GM12878 (cell line): ENCODE results near the gene MCEMP1. TPM values are rescaled to one million over a fixed set of nuclear protein-coding genes. Genes with fewer than 3 reads are reported as not detected.

Experiments used
- ATAC-seq: fragments of 200-7000 bp; cut with Tn5 transposase; 3 replicates; pipeline ENCODE4 v1.9.1; 2020; ENCODE audit warnings: mild to moderate bottlenecking, moderate library complexity
- BruUV-seq: library from RNA; stranded (reverse); fragments of 400-500 nt; replicated peaks from 2 replicates; lab custom pipeline; 2021; lab: Mats Ljungman, UMichigan
- CTCF ChIA-PET: fragments of 300-600 bp; sonication (Branson Sonifier 250); formaldehyde crosslinking; extraction: SDS; loops from one replicate; lab custom pipeline; 2021; ENCODE audit warnings: inconsistent platforms; lab: Yijun Ruan, JAX
- POLR2A ChIA-PET: fragments of 350-600 bp; formaldehyde crosslinking; extraction: SDS; loops from one replicate; lab custom pipeline; 2021; ENCODE audit warnings: inconsistent platforms; lab: Charles Lee
- RAD21 ChIA-PET: fragments of 300-600 bp; sonication (Branson Sonifier 250); formaldehyde crosslinking; loops from one replicate; lab custom pipeline; 2023; ENCODE audit warnings: antibody characterized with exemption; ENCODE audit not compliant: unreplicated experiment; lab: Charles Lee
- SMC1A ChIA-PET: fragments of 300-600 bp; sonication (Branson Sonifier 250); formaldehyde crosslinking; loops from one replicate; lab custom pipeline; 2023; ENCODE audit not compliant: unreplicated experiment, uncharacterized antibody; lab: Charles Lee
- DNase-seq: peaks from one replicate; pipeline ENCODE4 v3.0.0-alpha.2; 2011; ENCODE audit warnings: low read depth, low spot score
- FAIRE-seq: peaks from 3 replicates; lab custom pipeline; 2011; peaks lifted over from hg19 to GRCh38; lab: Jason Lieb, UNC
- H2AFZ ChIP-seq: 2 replicates; pipeline ENCODE4 v1.6.0; 2011; ENCODE audit warnings: low read depth, low read length, control low read depth; ENCODE audit not compliant: control insufficient read depth
- H3K27ac ChIP-seq: 2 replicates; pipeline ENCODE4 v1.5.1; 2011; ENCODE audit warnings: control low read depth; ENCODE audit not compliant: control insufficient read depth, insufficient read depth
- H3K27me3 ChIP-seq, 2 experiments: replicated peaks in 1 of 2; 2 replicates each; pipeline versions ENCODE4 v1.6.0 to v1.6.1; 2011; ENCODE audit warnings: low read length in 1 of 2; ENCODE audit not compliant: control insufficient read depth in 2 of 2, insufficient read depth in 2 of 2
- H3K36me3 ChIP-seq, 2 experiments: 2 replicates each; pipeline ENCODE4 v1.5.1; 2011; ENCODE audit warnings: low read length in 1 of 2; ENCODE audit not compliant: control insufficient read depth in 2 of 2, insufficient read depth in 2 of 2
- H3K4me1 ChIP-seq: 2 replicates; pipeline ENCODE4 v1.6.1; 2011; ENCODE audit warnings: mild to moderate bottlenecking, low read length, moderate library complexity, mixed read lengths; ENCODE audit not compliant: control insufficient read depth, insufficient read depth
- H3K4me2 ChIP-seq: 2 replicates; pipeline ENCODE4 v1.6.0; 2011; ENCODE audit warnings: control low read depth; ENCODE audit not compliant: control insufficient read depth, insufficient read depth
- H3K4me3 ChIP-seq: fragments of 200-600 bp; sonication (generic); 2 replicates; pipeline ENCODE4 v1.5.1; 2016
- H3K79me2 ChIP-seq: 2 replicates; pipeline ENCODE4 v1.6.0; 2011; ENCODE audit warnings: low read length; ENCODE audit not compliant: control insufficient read depth, insufficient read depth
- H3K9ac ChIP-seq: 2 replicates; pipeline ENCODE4 v1.8.0; 2011; ENCODE audit warnings: low read length, control low read depth, mixed read lengths; ENCODE audit not compliant: control insufficient read depth, insufficient read depth
- H3K9me3 ChIP-seq: replicated peaks from 3 replicates; pipeline ENCODE4 v1.5.1; 2011; ENCODE audit warnings: mild to moderate bottlenecking, low read length; ENCODE audit not compliant: control insufficient read depth, insufficient read depth
- H4K20me1 ChIP-seq: 2 replicates; pipeline ENCODE4 v1.6.0; 2011; ENCODE audit not compliant: control insufficient read depth, insufficient read depth
- BACH1 ChIP-seq: fragments of 450-650 bp; IDR thresholded peaks from 2 replicates; pipeline ENCODE4 v1.6.1; 2017; ENCODE audit warnings: mild to moderate bottlenecking, borderline replicate concordance
- BCL11A ChIP-seq: IDR thresholded peaks from 2 replicates; pipeline ENCODE4 v1.6.1; 2011; ENCODE audit warnings: low read depth, low read length
- BRCA1 ChIP-seq: IDR thresholded peaks from 2 replicates; pipeline ENCODE4 v1.6.1; 2011; ENCODE audit warnings: low read depth, low read length, improper control_type of control experiment
- CHD1 ChIP-seq: IDR thresholded peaks from 2 replicates; pipeline ENCODE4 v1.6.1; 2012; ENCODE audit warnings: low read depth, low read length, improper control_type of control experiment
- CHD2 ChIP-seq: IDR thresholded peaks from 2 replicates; pipeline ENCODE4 v1.6.1; 2011; ENCODE audit warnings: low read depth, low read length, improper control_type of control experiment, borderline replicate concordance
- HDAC6 ChIP-seq: fragments of 200-600 bp; sonication (generic); IDR thresholded peaks from one replicate; pipeline ENCODE4 v1.8.0; 2017; ENCODE audit warnings: antibody characterized with exemption; ENCODE audit not compliant: unreplicated experiment
- HSF1 ChIP-seq: fragments of 150-350 bp; IDR thresholded peaks from 2 replicates; pipeline ENCODE4 v1.6.1; 2014; ENCODE audit warnings: mild to moderate bottlenecking, low read depth, low read length
- JUND ChIP-seq: IDR thresholded peaks from 2 replicates; pipeline ENCODE4 v1.6.1; 2012; ENCODE audit warnings: low read depth, mild to moderate bottlenecking, low read length, improper control_type of control experiment, moderate library complexity
- MEF2A ChIP-seq: IDR thresholded peaks from 2 replicates; pipeline ENCODE4 v1.6.1; 2011; ENCODE audit warnings: low read depth, mild to moderate bottlenecking, low read length, moderate library complexity; ENCODE audit not compliant: insufficient read depth
- MXI1 ChIP-seq: fragments of 150-350 bp; IDR thresholded peaks from 2 replicates; pipeline ENCODE4 v1.6.1; 2011; ENCODE audit warnings: low read depth, mild to moderate bottlenecking, inconsistent platforms, low read length, improper control_type of control experiment
- NRF1 ChIP-seq: conservative IDR thresholded peaks from 2 replicates; pipeline ENCODE4 v1.6.1; 2011; ENCODE audit warnings: mild to moderate bottlenecking, low read depth, low read length, improper control_type of control experiment
- PAX5 ChIP-seq: IDR thresholded peaks from 2 replicates; pipeline ENCODE4 v1.6.1; 2011; ENCODE audit warnings: low read depth, low read length, borderline replicate concordance
- POLR2A ChIP-seq: IDR thresholded peaks from 2 replicates; pipeline ENCODE4 v1.6.1; 2011; ENCODE audit warnings: low read depth, mild to moderate bottlenecking, low read length
- POU2F2 ChIP-seq: IDR thresholded peaks from 3 replicates; pipeline ENCODE4 v1.6.1; 2011; ENCODE audit warnings: low read depth, mild to moderate bottlenecking, low read length, borderline replicate concordance
- RAD51 ChIP-seq: fragments of 450-650 bp; IDR thresholded peaks from 2 replicates; pipeline ENCODE4 v1.6.1; 2016; ENCODE audit warnings: moderate library complexity, mild to moderate bottlenecking, inconsistent platforms
- RUNX3 ChIP-seq: IDR thresholded peaks from 2 replicates; pipeline ENCODE4 v1.6.1; 2012; ENCODE audit warnings: low read length, inconsistent platforms
- SMC3 ChIP-seq: IDR thresholded peaks from 2 replicates; pipeline ENCODE4 v1.6.1; 2011; ENCODE audit warnings: low read length, improper control_type of control experiment, borderline replicate concordance
- SP1 ChIP-seq: IDR thresholded peaks from one replicate; pipeline ENCODE4 v1.6.1; 2011; ENCODE audit warnings: low read depth, low read length
- TCF12 ChIP-seq: IDR thresholded peaks from 2 replicates; pipeline ENCODE4 v1.6.1; 2011; ENCODE audit warnings: low read depth, mild to moderate bottlenecking, low read length
- ZNF217 ChIP-seq: fragments of 450-650 bp; IDR thresholded peaks from 2 replicates; pipeline ENCODE4 v1.6.1; 2017; ENCODE audit warnings: antibody characterized with exemption, mild to moderate bottlenecking
- ZNF622 ChIP-seq: fragments of 450-650 bp; IDR thresholded peaks from 2 replicates; pipeline ENCODE4 v1.6.1; 2017; ENCODE audit warnings: mild to moderate bottlenecking, inconsistent platforms
- ZNF687 ChIP-seq: fragments of 450-650 bp; IDR thresholded peaks from 2 replicates; pipeline ENCODE4 v1.6.1; 2017; ENCODE audit warnings: mild to moderate bottlenecking, moderate library complexity
- ZSCAN29 ChIP-seq: fragments of 450-650 bp; IDR thresholded peaks from 2 replicates; pipeline ENCODE4 v1.6.1; 2017; ENCODE audit warnings: mild to moderate bottlenecking, moderate library complexity
- WGBS: methylation state at CpG from one replicate; pipeline ENCODE4 v1.1.6; 2016; ENCODE audit warnings: low lambda C conversion rate; ENCODE audit not compliant: insufficient replicate concordance, insufficient coverage; ENCODE audit errors: missing lambda C conversion rate; 5-methylcytosine and 5-hydroxymethylcytosine counted together
- in situ Hi-C: fragments of 300-500 bp; cut with MboI; formaldehyde crosslinking; loops from 9 replicates; pipeline ENCODE4 v1.14.3; 2018; ENCODE audit warnings: mixed read lengths
- intact Hi-C: fragments of 100-400 bp; cut with micrococcal nuclease; formaldehyde crosslinking; loops from one replicate; pipeline ENCODE4 v1.14.2; 2022; ENCODE audit not compliant: unreplicated experiment
- polyA plus RNA-seq, 11 experiments: library from polyadenylated mRNA; depleted of rRNA in 4 of 11; unstranded in 6 of 11; stranded (reverse) in 5 of 11; fragments of >200 nt; fragmentation: Nextera tagmentation in 4 of 11; fragmentation: Illumina TruSeq in 1 of 11; extraction: Ambion mirVana in 4 of 11; extraction: Trizol in 1 of 11; gene quantifications; 1 replicate in 1 of 11; 2 replicates in 10 of 11; pipeline versions ENCODE4 v1.2.1 to v1.2.3, GENCODE V29; 2011 to 2016; ENCODE audit warnings: inconsistent platforms in 2 of 11, missing spikeins in 2 of 11, low read depth in 1 of 11
- total RNA-seq, 4 experiments: library from RNA; depleted of rRNA in 3 of 4; stranded (reverse); fragments of >200 nt in 3 of 4; fragmentation: Illumina TruSeq in 1 of 4; extraction: Trizol in 1 of 4; gene quantifications; 2 replicates each; pipeline versions ENCODE4 v1.2.1 to v1.2.3, GENCODE V29; 2013 to 2021

Gene MCEMP1
- total and polyA plus RNA-seq, 10 of the 15 experiments (the other 5 are each of a cell fraction or from before 2014, with no cell fraction given), result 0.08 to 0.55 (median 0.26) TPM; not detected in 1

GRCh38 chr19:7694499-7694898 is 17.6 kb downstream of the MCEMP1 start:
- peaks cover 36% of the 10 kb centered on the region for H3K4me1 ChIP-seq
- ATAC-seq (peak; percentile 45), FAIRE-seq (no peak), DNase-seq (no peak)
- H3K27me3 ChIP-seq, result no peaks in the 10 kb centered on the region
- ChIA-PET CTCF (no interaction called here), SMC1A (interaction anchor here (0.5 to 1.3 kb wide), 2 partner anchors 10 to 137 kb away, joined by 3 read pairs; no protein-coding TSS in a partner anchor), RAD21 (interaction anchor here (0.6 to 1.8 kb wide), 2 partner anchors 11 to 124 kb away, joined by 3 to 6 read pairs; no protein-coding TSS in a partner anchor), POLR2A (interaction anchor here (0.7 to 1.6 kb wide), 4 partner anchors 9 to 16 kb away, joined by 3 to 7 read pairs (median 3); no protein-coding TSS in a partner anchor)
- H4K20me1 ChIP-seq, result no peaks in the 10 kb centered on the region; the same call in 1 of the 2 replicates
- peaks cover 20 to 24% of the 10 kb centered on the region in 2 experiments; a peak in 3 of 4 replicates for H3K36me3 ChIP-seq
- peaks cover 5% of the 10 kb centered on the region; the same call in 1 of the 3 replicates for H3K9me3 ChIP-seq
- intact Hi-C loops, result loop anchor here (5.0 kb wide), 1 partner anchor 58 kb away; no protein-coding TSS in a partner anchor
- peak overlapping the region; percentile 32 for H3K9ac ChIP-seq
- no TSS peak for BruUV-seq
- H3K79me2 ChIP-seq, result peaks cover 84% of the 10 kb centered on the region
- in situ Hi-C loops, result no loop called here
- 0% methylated on average over 3 of the region's 4 CpGs for WGBS
- H3K27ac ChIP-seq, result peak overlapping the region; percentile 70
- H2AFZ ChIP-seq, result no peak overlapping the region
- H3K4me2 ChIP-seq, result peak overlapping the region; percentile 90
- peak overlapping the region; percentile 61 for H3K4me3 ChIP-seq
- TF ChIP-seq POLR2A (0 out of 2 replicates have a peak, but pooled peaks have one; percentile 26), POU2F2 (no peak), RAD51 (no peak), CHD2 (no peak; the same call in 1 of the 2 replicates), BCL11A (0 out of 2 replicates have a peak, but pooled peaks have one; percentile 36), HDAC6 (no peak), BACH1 (no peak), BRCA1 (no peak), ZNF622 (no peak), ZSCAN29 (no peak), CHD1 (no peak), NRF1 (no peak), SMC3 (no peak), JUND (no peak), HSF1 (no peak), TCF12 (no peak), SP1 (no peak), MXI1 (no peak), PAX5 (peak; percentile 67; the same call in 1 of the 2 replicates), MEF2A (no peak), RUNX3 (peak; percentile 88), ZNF687 (no peak), ZNF217 (no peak)
